ENCODE results near the gene CNTNAP1. TPM values are rescaled to one million over a fixed set of nuclear protein-coding genes. Genes with fewer than 3 reads are reported as not detected.

The CNTNAP1 gene
- total and polyA plus RNA-seq, 3 donors from 2014 or later = 6.0 to 10.3 (median 9.0) TPM

- no peaks in the 10 kb centered on the region for H3K36me3 ChIP-seq (ENCODE audit: low read depth, missing control alignments)
- no peaks in the 10 kb centered on the region for H3K9me3 ChIP-seq
- intact Hi-C loops (cut with DNase I; ENCODE audit: low total_unique reads) = no loop called here
- no peak for TF ChIP-seq POLR2A (IDR thresholded peaks at IDR 0.05)
- TF ChIP-seq, protein P1, sequence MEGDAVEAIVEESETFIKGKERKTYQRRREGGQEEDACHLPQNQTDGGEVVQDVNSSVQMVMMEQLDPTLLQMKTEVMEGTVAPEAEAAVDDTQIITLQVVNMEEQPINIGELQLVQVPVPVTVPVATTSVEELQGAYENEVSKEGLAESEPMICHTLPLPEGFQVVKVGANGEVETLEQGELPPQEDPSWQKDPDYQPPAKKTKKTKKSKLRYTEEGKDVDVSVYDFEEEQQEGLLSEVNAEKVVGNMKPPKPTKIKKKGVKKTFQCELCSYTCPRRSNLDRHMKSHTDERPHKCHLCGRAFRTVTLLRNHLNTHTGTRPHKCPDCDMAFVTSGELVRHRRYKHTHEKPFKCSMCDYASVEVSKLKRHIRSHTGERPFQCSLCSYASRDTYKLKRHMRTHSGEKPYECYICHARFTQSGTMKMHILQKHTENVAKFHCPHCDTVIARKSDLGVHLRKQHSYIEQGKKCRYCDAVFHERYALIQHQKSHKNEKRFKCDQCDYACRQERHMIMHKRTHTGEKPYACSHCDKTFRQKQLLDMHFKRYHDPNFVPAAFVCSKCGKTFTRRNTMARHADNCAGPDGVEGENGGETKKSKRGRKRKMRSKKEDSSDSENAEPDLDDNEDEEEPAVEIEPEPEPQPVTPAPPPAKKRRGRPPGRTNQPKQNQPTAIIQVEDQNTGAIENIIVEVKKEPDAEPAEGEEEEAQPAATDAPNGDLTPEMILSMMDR (IDR thresholded peaks at IDR 0.05) = no peak
- H3K4me1 ChIP-seq = peaks cover 8% of the 10 kb centered on the region
- H3K27me3 ChIP-seq = no peaks in the 10 kb centered on the region
- WGBS, 2 donors = 82 to 90% methylated on average over 11 of the region's 11 CpGs
- no peak overlapping the region for H3K4me3 ChIP-seq
- no peak overlapping the region for H3K27ac ChIP-seq
- no peak for DNase-seq
These were observed 20.1 kb downstream of the CNTNAP1 start for GRCh38 chr17:42702446-42702845.

DNA sequence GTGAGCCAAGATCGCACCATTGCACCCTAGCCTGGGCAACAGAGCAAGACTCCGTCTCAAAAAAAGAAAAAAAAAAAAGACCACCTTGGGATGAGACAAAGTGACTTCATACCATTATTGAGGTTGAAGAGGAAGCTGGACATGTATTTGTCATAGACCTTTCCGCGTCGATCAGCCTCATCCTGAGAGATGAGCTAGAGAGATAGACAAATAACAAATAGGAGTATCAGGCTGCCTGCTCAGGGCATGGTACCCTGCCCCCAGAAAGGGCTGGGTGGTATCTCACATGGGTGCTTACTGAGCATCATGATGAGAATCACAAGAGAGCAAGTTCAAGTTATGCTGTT, 22.1 kb downstream of the CNTNAP1 start:
- H3K36me3 ChIP-seq (ENCODE audit: low read depth, missing control alignments) = no peaks in the 10 kb centered on the region
- H3K27me3 ChIP-seq = no peaks in the 10 kb centered on the region
- WGBS, 2 donors = 93 to 95% methylated on average over 5 of the region's 5 CpGs
- TF ChIP-seq, protein P1 (IDR thresholded peaks at IDR 0.05) = no peak
- no peak overlapping the region for H3K4me3 ChIP-seq
- no peak overlapping the region for H3K27ac ChIP-seq
- peaks cover 3% of the 10 kb centered on the region for H3K4me1 ChIP-seq
- H3K9me3 ChIP-seq = no peaks in the 10 kb centered on the region
- intact Hi-C loops (cut with DNase I; ENCODE audit: low total_unique reads) = no loop called here
- no peak for DNase-seq

DNA sequence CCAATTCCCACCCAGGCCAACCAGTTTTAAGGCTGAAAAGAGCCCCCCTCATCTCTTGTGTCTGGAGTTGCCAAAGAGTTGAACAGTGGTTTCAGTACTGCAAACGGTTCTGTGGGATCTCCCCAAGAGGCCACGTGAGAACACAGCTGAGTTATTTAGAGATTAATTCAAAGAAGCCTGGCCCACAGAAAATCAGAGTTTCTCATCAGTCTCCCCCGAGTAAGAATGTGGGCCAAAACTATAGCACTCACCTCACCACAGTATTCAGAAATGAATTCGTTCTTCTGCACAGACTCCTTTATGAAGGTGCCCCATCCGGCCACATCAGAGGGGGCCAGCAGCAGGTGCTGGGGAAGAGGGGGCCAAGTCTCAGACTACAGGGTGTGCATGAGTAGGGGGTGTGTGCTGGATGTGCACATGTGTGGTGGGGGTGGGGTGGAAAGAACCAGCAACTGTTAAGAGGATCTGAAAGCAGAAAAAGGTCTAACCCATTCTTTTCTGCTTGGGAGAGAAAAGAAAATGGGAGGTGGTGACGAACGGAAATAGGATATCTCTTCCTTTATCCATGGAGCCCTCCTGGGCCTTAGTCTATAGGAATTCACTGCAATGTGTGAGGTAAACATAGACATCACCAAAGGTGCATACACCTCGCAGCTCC, 22.6 kb downstream of the CNTNAP1 start:
- intact Hi-C loops (cut with DNase I; ENCODE audit: low total_unique reads) = no loop called here
- no peaks in the 10 kb centered on the region for H3K9me3 ChIP-seq
- H3K36me3 ChIP-seq (ENCODE audit: low read depth, missing control alignments) = no peaks in the 10 kb centered on the region
- H3K27ac ChIP-seq = no peak overlapping the region
- peaks cover 3% of the 10 kb centered on the region for H3K4me1 ChIP-seq
- TF ChIP-seq POLR2A (IDR thresholded peaks at IDR 0.05) = no peak
- TF ChIP-seq, protein P1 (IDR thresholded peaks at IDR 0.05) = no peak
- WGBS, 2 donors = 83 to 88% methylated on average over 8 of the region's 8 CpGs
- H3K4me3 ChIP-seq = no peak overlapping the region
- H3K27me3 ChIP-seq = no peaks in the 10 kb centered on the region
- no peak for DNase-seq

DNA sequence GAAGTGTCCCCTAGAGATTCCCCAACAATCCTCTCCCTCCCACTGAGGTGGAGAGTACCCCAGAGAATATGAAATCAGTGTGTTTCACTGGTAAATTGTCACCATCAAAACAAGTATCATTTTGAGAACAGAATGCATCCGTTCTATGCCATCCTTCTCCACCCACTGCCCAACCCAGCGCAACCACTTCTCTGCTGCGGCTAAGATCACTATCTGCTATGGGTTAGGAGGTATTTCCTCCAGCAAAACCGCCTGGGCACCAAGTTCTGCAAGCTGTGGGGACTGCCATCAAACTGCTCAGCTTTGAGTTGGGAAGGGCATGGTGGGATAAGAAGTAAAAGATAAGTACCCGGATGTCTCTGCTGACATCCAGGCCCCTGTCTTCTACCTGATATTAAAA, 24.4 kb downstream of the CNTNAP1 start:
- Histone ChIP-seq H3K36me3 (ENCODE audit: low read depth, missing control alignments) (no peaks in the 10 kb centered on the region), H3K27me3 (no peaks in the 10 kb centered on the region), H3K27ac (no peak overlapping the region), H3K4me1 (peaks cover 3% of the 10 kb centered on the region), H3K4me3 (no peak overlapping the region), H3K9me3 (no peaks in the 10 kb centered on the region)
- DNase-seq = no peak
- intact Hi-C loops (cut with DNase I; ENCODE audit: low total_unique reads) = no loop called here
- 77 to 89% methylated on average over 5 of the region's 5 CpGs for WGBS, 2 donors
- TF ChIP-seq, protein P1 (IDR thresholded peaks at IDR 0.05) = no peak
- TF ChIP-seq POLR2A (IDR thresholded peaks at IDR 0.05) = no peak

DNA sequence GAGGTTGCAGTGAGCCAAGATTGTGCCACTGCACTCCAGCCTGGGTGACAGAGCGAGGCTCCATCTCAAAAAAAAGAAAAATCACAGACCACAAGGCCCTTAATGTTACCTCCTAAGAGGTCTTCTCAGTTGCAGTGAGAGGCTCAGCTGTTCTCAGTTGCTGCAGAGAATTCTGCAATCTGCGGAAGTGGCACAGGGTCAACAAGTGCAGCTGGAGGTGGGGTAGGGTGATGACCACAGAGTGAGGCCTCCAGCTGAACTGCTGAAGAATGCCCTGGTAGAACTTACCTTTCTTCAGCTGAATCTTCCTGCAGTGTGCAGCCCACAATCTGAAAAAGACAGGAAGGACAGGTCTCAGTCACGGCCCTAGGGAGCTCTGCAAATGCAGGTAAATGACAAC, 26.3 kb downstream of the CNTNAP1 start:
- Histone ChIP-seq H3K4me3 (no peak overlapping the region), H3K36me3 (ENCODE audit: low read depth, missing control alignments) (no peaks in the 10 kb centered on the region), H3K27me3 (no peaks in the 10 kb centered on the region), H3K27ac (no peak overlapping the region), H3K4me1 (peaks cover 3% of the 10 kb centered on the region), H3K9me3 (no peaks in the 10 kb centered on the region)
- TF ChIP-seq POLR2A (IDR thresholded peaks at IDR 0.05) = no peak
- TF ChIP-seq, protein P1 (IDR thresholded peaks at IDR 0.05) = no peak
- DNase-seq = no peak
- WGBS, 2 donors = 92 to 94% methylated on average over 3 of the region's 3 CpGs
- intact Hi-C loops (cut with DNase I; ENCODE audit: low total_unique reads) = no loop called here
